Endothelial cell of umbilical vein (primary cell): ENCODE results near the gene SRRM2. TPM values are rescaled to one million over a fixed set of nuclear protein-coding genes. Genes with fewer than 3 reads are reported as not detected.

Experiments
- BruUV-seq: library from RNA; stranded (reverse); fragments of 400-500 nt; replicated peaks from 2 replicates; lab custom pipeline; 2021; lab: Mats Ljungman, UMichigan
- CTCF ChIA-PET: fragments of 300-600, 350-600 bp; sonication (Branson Sonifier 250); formaldehyde crosslinking; loops from one replicate; lab custom pipeline; 2021; ENCODE audit warnings: antibody characterized with exemption, inconsistent platforms; lab: Charles Lee
- POLR2A ChIA-PET: fragments of 300-600, 350-600 bp; sonication (Branson Sonifier 250); formaldehyde crosslinking; loops from one replicate; lab custom pipeline; 2021; ENCODE audit warnings: antibody characterized with exemption, inconsistent platforms; lab: Charles Lee
- DNase-seq: peaks from one replicate; pipeline ENCODE4 v3.0.0-alpha.2; 2011; ENCODE audit warnings: low read depth, low spot score
- FAIRE-seq: peaks from 2 replicates; lab custom pipeline; 2011; peaks lifted over from hg19 to GRCh38; lab: Jason Lieb, UNC
- H2AFZ ChIP-seq: 2 replicates; pipeline ENCODE4 v1.6.0; 2012; ENCODE audit warnings: low read depth, low read length, control low read depth, inconsistent platforms
- H3K27ac ChIP-seq: 2 replicates; pipeline ENCODE4 v1.5.1; 2011; ENCODE audit warnings: low read depth, mild to moderate bottlenecking, control low read depth, low read length, moderate library complexity; ENCODE audit not compliant: insufficient read depth
- H3K27me3 ChIP-seq, 2 experiments: 2 replicates each; pipeline versions ENCODE4 v1.6.0 to v1.6.1; 2011; ENCODE audit warnings: low read length in 2 of 2, mixed read lengths in 1 of 2; ENCODE audit not compliant: control insufficient read depth in 2 of 2, insufficient read depth in 2 of 2
- H3K36me3 ChIP-seq, 2 experiments: 2 replicates in 1 of 2; 3 replicates in 1 of 2; pipeline ENCODE4 v1.5.1; 2011; ENCODE audit warnings: low read length in 2 of 2, mild to moderate bottlenecking in 1 of 2, moderate library complexity in 1 of 2; ENCODE audit not compliant: control insufficient read depth in 2 of 2, insufficient read depth in 2 of 2; ENCODE audit errors: extremely low read depth in 1 of 2
- H3K4me1 ChIP-seq: 3 replicates; pipeline ENCODE4 v1.5.1; 2011; ENCODE audit warnings: mild to moderate bottlenecking, low read length; ENCODE audit not compliant: control insufficient read depth, insufficient read depth; ENCODE audit errors: extremely low read depth
- H3K4me2 ChIP-seq: 2 replicates; pipeline ENCODE4 v1.6.1; 2011; ENCODE audit warnings: low read length, control low read depth, mixed read lengths; ENCODE audit not compliant: insufficient read depth
- H3K4me3 ChIP-seq, 3 experiments: fragments of 200-600 bp in 1 of 3; sonication (generic), shearing (Covaris generic) in 1 of 3; replicated peaks in 1 of 3; 2 replicates each; pipeline ENCODE4 v1.5.1; 2011 to 2016; ENCODE audit warnings: control low read depth in 3 of 3, low read length in 3 of 3, mild to moderate bottlenecking in 2 of 3, inconsistent platforms in 1 of 3, low read depth in 1 of 3, moderate library complexity in 1 of 3; ENCODE audit not compliant: insufficient read depth in 1 of 3
- H3K79me2 ChIP-seq: 2 replicates; pipeline ENCODE4 v1.6.0; 2012; ENCODE audit warnings: low read length, inconsistent platforms; ENCODE audit not compliant: control insufficient read depth, insufficient read depth
- H3K9ac ChIP-seq: replicated peaks from 2 replicates; pipeline ENCODE3; 2011; ENCODE audit warnings: low read length, control low read depth; ENCODE audit not compliant: insufficient read depth; ENCODE audit errors: extremely low read depth
- H3K9me1 ChIP-seq: replicated peaks from 3 replicates; pipeline ENCODE4 v1.6.0; 2011; ENCODE audit warnings: mild to moderate bottlenecking, low read length; ENCODE audit not compliant: control insufficient read depth, insufficient read depth; ENCODE audit errors: extremely low read depth
- H3K9me3 ChIP-seq: replicated peaks from 2 replicates; pipeline ENCODE4 v1.5.1; 2012; ENCODE audit warnings: low read length, inconsistent platforms; ENCODE audit not compliant: control insufficient read depth, insufficient read depth
- H4K20me1 ChIP-seq: replicated peaks from 2 replicates; pipeline ENCODE3; 2011; ENCODE audit warnings: mild to moderate bottlenecking, low read length; ENCODE audit not compliant: control insufficient read depth, insufficient read depth; ENCODE audit errors: extremely low read depth
- FOS ChIP-seq: IDR thresholded peaks from 2 replicates; pipeline ENCODE4 v1.6.1; 2011; ENCODE audit warnings: mild to moderate bottlenecking, low read length, moderate library complexity, borderline replicate concordance; ENCODE audit not compliant: insufficient read depth
- MYC ChIP-seq: IDR thresholded peaks from one replicate; pipeline ENCODE4 v1.6.1; 2011; ENCODE audit warnings: mild to moderate bottlenecking, low read depth, low read length
- POLR2A ChIP-seq: IDR thresholded peaks from 2 replicates; pipeline ENCODE4 v1.6.1; 2012; ENCODE audit warnings: low read depth, mild to moderate bottlenecking, control low read depth, low read length
- dilution Hi-C: fragments of 300-500 bp; cut with MboI; formaldehyde crosslinking; loops from one replicate; pipeline ENCODE4 v1.15.0; 2019; ENCODE audit warnings: low sequenced_read_pairs; ENCODE audit not compliant: extremely low pct_ligation_motif_present
- intact Hi-C: fragments of 100-400 bp; cut with micrococcal nuclease; formaldehyde crosslinking; loops from one replicate; pipeline ENCODE4 v1.10.0; 2022
- polyA plus RNA-seq, 4 experiments: library from polyadenylated mRNA; depleted of rRNA in 3 of 4; stranded (reverse) in 3 of 4; unstranded in 1 of 4; fragments of >200 nt; gene quantifications; 2 replicates each; pipeline versions ENCODE4 v1.2.1 to v1.2.3, GENCODE V29; 2011 to 2012; ENCODE audit warnings: missing spikeins in 1 of 4
- total RNA-seq: library from RNA; stranded (reverse); gene quantifications from 2 replicates; pipeline ENCODE4 v1.2.3, GENCODE V29; 2021

The SRRM2 gene
- total and polyA plus RNA-seq, 2 donors (not counting 3 experiments of a cell fraction or from before 2014, with no cell fraction given) = 270 to 483 TPM

GRCh38 chr16:2709588-2709984 lies 42.9 kb upstream of the SRRM2 start:
- H3K9ac ChIP-seq = no peak overlapping the region
- no peak overlapping the region for H3K4me2 ChIP-seq
- H3K9me1 ChIP-seq = no peaks in the 10 kb centered on the region
- no peaks in the 10 kb centered on the region for H3K4me1 ChIP-seq
- no peaks in the 10 kb centered on the region for H3K79me2 ChIP-seq
- H3K36me3 ChIP-seq = peaks cover 0 to 22% of the 10 kb centered on the region in 2 experiments
- BruUV-seq = no TSS peak
- no peaks in the 10 kb centered on the region for H3K27me3 ChIP-seq
- FAIRE-seq = no peak
- H3K4me3 ChIP-seq = no peak overlapping the region
- no peak overlapping the region for H2AFZ ChIP-seq
- no peak for DNase-seq
- ChIA-PET CTCF (no interaction called here), POLR2A (no interaction called here)
- TF ChIP-seq POLR2A (no peak), MYC (no peak)
- dilution Hi-C loops (no loop called here), intact Hi-C loops (no loop called here)
- no peak overlapping the region for H3K27ac ChIP-seq
- H4K20me1 ChIP-seq = no peaks in the 10 kb centered on the region
- no peaks in the 10 kb centered on the region for H3K9me3 ChIP-seq

GRCh38 chr16:2710021-2710710 lies 42.3 kb upstream of the SRRM2 start:
- Histone ChIP-seq H2AFZ (no peak overlapping the region), H3K79me2 (no peaks in the 10 kb centered on the region), H3K9me3 (no peaks in the 10 kb centered on the region), H3K9ac (no peak overlapping the region), H4K20me1 (no peaks in the 10 kb centered on the region), H3K36me3 (peaks cover 0 to 20% of the 10 kb centered on the region in 2 experiments), H3K27me3 (no peaks in the 10 kb centered on the region), H3K4me1 (no peaks in the 10 kb centered on the region), H3K27ac (no peak overlapping the region), H3K9me1 (no peaks in the 10 kb centered on the region), H3K4me2 (no peak overlapping the region), H3K4me3 (no peak overlapping the region)
- FAIRE-seq (no peak), DNase-seq (no peak)
- no peak for TF ChIP-seq POLR2A
- no peak for TF ChIP-seq FOS
- no TSS peak for BruUV-seq
- dilution Hi-C loops = no loop called here
- ChIA-PET CTCF (interaction anchor here (1.0 kb wide), 1 partner anchor 18 kb away, joined by 3 read pairs; no protein-coding TSS in a partner anchor), POLR2A (no interaction called here)
- intact Hi-C loops = no loop called here
